HepG2 (cell line): ENCODE measurements around the gene GRK5. TPM values are rescaled to one million over a fixed set of nuclear protein-coding genes. Genes with fewer than 3 reads are reported as not detected.

Source experiments
- EZH2 ChIP-seq: conservative IDR thresholded peaks from 2 replicates; pipeline ENCODE4 v1.6.1; 2012; ENCODE audit warnings: mild to moderate bottlenecking, low read depth, low read length, moderate library complexity
- KDM6A ChIP-seq: IDR thresholded peaks from 2 replicates; pipeline ENCODE4 v1.6.1; 2016; ENCODE audit warnings: low read depth
- KLF15 ChIP-seq: sonication (generic); formaldehyde crosslinking; IDR thresholded peaks from 2 replicates; pipeline ENCODE4 v1.8.1; 2023; ENCODE audit warnings: borderline replicate concordance, mild to moderate bottlenecking, inconsistent platforms, missing genetic modification reagents, mixed read lengths
- SNAPC2 ChIP-seq: sonication (generic); formaldehyde crosslinking; IDR thresholded peaks from 2 replicates; pipeline ENCODE4 v1.8.1; 2022; ENCODE audit warnings: mild to moderate bottlenecking, missing genetic modification reagents
- TBX3 ChIP-seq: fragments of 450-650 bp; IDR thresholded peaks from 2 replicates; pipeline ENCODE4 v1.6.1; 2017; ENCODE audit warnings: antibody characterized with exemption, mild to moderate bottlenecking, inconsistent platforms, borderline replicate concordance
- ZC3H13 ChIP-seq: sonication (generic); formaldehyde crosslinking; IDR thresholded peaks from 2 replicates; pipeline ENCODE4 v1.8.1; 2023; ENCODE audit warnings: mild to moderate bottlenecking, missing genetic modification reagents, moderate library complexity
- ZKSCAN5 ChIP-seq: sonication (generic); formaldehyde crosslinking; IDR thresholded peaks from 2 replicates; pipeline ENCODE4 v1.5.1; 2020; ENCODE audit warnings: mild to moderate bottlenecking, missing genetic modification reagents
- ZNF101 ChIP-seq: sonication (generic); formaldehyde crosslinking; IDR thresholded peaks from 2 replicates; pipeline ENCODE4 v1.4.0; 2020; ENCODE audit warnings: mild to moderate bottlenecking, low read depth, missing genetic modification reagents, borderline replicate concordance
- ZNF713 ChIP-seq: sonication (generic); formaldehyde crosslinking; IDR thresholded peaks from 2 replicates; pipeline ENCODE4 v1.4.0; 2020; ENCODE audit warnings: mild to moderate bottlenecking, missing genetic modification reagents
- polyA plus RNA-seq, 8 experiments: library from polyadenylated mRNA; depleted of rRNA in 3 of 8; stranded (reverse) in 7 of 8; unstranded in 1 of 8; fragments of >200 nt; fragmentation: Illumina TruSeq in 4 of 8; extraction: Trizol in 4 of 8; gene quantifications; 2 replicates each; pipeline versions ENCODE4 v1.2.1 to v1.2.3, GENCODE V29; 2011 to 2016; ENCODE audit warnings: low read depth in 4 of 8, missing spikeins in 1 of 8, mixed read lengths in 1 of 8; ENCODE audit not compliant: insufficient read depth in 1 of 8
- total RNA-seq, 5 experiments: library from RNA; depleted of rRNA; stranded (reverse); fragments of >200 nt; fragmentation: Illumina TruSeq; extraction: Trizol; gene quantifications; 2 replicates each; pipeline ENCODE4 v1.2.3, GENCODE V29; 2016; ENCODE audit warnings: low read depth in 1 of 5
- TF ChIP-seq, protein P1 (sequence below): sonication (generic); formaldehyde crosslinking; IDR thresholded peaks from 2 replicates; pipeline ENCODE4 v1.5.1; 2020; ENCODE audit warnings: mild to moderate bottlenecking, missing genetic modification reagents, moderate library complexity
- TF ChIP-seq, protein P2 (sequence below): fragments of 450-650 bp; IDR thresholded peaks from 2 replicates; pipeline ENCODE4 v1.6.1; 2016
- TF ChIP-seq, protein P3 (sequence below): sonication (generic); formaldehyde crosslinking; IDR thresholded peaks from 2 replicates; pipeline ENCODE4 v1.5.1; 2020; ENCODE audit warnings: missing genetic modification reagents, mild to moderate bottlenecking, borderline replicate concordance
- TF ChIP-seq, protein P4 (sequence below): sonication (generic); formaldehyde crosslinking; IDR thresholded peaks from 2 replicates; pipeline ENCODE4 v1.4.0; 2020; ENCODE audit warnings: missing genetic modification reagents
- TF ChIP-seq, protein P5 (sequence below): sonication (generic); formaldehyde crosslinking; IDR thresholded peaks from 2 replicates; pipeline ENCODE4 v1.4.0; 2020; ENCODE audit warnings: mild to moderate bottlenecking, missing genetic modification reagents

The GRK5 gene
- total and polyA plus RNA-seq, 2 of the 13 experiments (the other 11 are each of a cell fraction or from before 2014, with no cell fraction given): 10.4 to 12.6 TPM

DNA sequence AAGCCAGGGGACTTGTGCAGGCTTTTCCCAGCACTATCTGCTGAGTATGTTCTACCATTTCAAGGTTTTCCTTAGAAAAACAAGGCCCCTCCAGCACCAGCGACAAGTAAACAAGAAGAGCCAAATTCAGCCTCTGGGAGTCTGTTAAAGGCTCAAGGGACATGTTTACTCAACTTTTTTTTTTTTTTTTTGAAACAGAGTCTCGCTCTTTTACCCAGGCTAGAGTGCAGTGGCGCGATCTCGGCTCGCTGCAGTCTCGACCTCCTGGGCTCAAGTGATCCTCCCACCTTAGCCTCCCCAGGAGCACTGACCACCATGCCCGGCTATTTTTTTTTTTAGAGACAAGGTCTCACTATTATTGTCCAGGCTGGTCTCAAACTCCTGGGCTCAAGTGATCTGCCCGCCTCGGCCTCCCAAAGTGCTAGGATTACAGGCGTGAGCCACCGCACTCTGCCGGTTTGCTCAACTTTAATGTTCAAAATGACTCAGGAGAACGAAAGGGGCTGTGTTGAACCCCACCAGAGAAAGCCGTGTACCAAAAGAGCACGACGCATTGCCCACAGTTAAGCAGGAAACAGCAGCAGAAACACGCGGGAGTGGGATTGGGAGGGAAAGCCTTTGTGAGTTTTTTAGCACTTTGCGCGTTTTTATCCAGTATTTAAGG is 29.5 kb upstream of the GRK5 start (continued):
- TF ChIP-seq, protein P1, sequence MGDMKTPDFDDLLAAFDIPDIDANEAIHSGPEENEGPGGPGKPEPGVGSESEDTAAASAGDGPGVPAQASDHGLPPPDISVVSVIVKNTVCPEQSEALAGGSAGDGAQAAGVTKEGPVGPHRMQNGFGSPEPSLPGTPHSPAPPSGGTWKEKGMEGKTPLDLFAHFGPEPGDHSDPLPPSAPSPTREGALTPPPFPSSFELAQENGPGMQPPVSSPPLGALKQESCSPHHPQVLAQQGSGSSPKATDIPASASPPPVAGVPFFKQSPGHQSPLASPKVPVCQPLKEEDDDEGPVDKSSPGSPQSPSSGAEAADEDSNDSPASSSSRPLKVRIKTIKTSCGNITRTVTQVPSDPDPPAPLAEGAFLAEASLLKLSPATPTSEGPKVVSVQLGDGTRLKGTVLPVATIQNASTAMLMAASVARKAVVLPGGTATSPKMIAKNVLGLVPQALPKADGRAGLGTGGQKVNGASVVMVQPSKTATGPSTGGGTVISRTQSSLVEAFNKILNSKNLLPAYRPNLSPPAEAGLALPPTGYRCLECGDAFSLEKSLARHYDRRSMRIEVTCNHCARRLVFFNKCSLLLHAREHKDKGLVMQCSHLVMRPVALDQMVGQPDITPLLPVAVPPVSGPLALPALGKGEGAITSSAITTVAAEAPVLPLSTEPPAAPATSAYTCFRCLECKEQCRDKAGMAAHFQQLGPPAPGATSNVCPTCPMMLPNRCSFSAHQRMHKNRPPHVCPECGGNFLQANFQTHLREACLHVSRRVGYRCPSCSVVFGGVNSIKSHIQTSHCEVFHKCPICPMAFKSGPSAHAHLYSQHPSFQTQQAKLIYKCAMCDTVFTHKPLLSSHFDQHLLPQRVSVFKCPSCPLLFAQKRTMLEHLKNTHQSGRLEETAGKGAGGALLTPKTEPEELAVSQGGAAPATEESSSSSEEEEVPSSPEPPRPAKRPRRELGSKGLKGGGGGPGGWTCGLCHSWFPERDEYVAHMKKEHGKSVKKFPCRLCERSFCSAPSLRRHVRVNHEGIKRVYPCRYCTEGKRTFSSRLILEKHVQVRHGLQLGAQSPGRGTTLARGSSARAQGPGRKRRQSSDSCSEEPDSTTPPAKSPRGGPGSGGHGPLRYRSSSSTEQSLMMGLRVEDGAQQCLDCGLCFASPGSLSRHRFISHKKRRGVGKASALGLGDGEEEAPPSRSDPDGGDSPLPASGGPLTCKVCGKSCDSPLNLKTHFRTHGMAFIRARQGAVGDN (CRISPR knock-in tag): no peak
- TF ChIP-seq KLF15 (no peak), ZC3H13 (CRISPR knock-in tag) (no peak; the same call in 1 of the 2 replicates), ZNF101 (CRISPR knock-in tag) (no peak), SNAPC2 (CRISPR knock-in tag) (no peak), TBX3 (no peak), ZKSCAN5 (CRISPR knock-in tag) (no peak), KDM6A (CRISPR knock-in tag) (peak; percentile 36; the same call in 1 of the 2 replicates), EZH2 (no peak), ZNF713 (CRISPR knock-in tag) (0 out of 2 replicates have a peak, but pooled peaks have one; percentile 8)
- TF ChIP-seq, protein P2, sequence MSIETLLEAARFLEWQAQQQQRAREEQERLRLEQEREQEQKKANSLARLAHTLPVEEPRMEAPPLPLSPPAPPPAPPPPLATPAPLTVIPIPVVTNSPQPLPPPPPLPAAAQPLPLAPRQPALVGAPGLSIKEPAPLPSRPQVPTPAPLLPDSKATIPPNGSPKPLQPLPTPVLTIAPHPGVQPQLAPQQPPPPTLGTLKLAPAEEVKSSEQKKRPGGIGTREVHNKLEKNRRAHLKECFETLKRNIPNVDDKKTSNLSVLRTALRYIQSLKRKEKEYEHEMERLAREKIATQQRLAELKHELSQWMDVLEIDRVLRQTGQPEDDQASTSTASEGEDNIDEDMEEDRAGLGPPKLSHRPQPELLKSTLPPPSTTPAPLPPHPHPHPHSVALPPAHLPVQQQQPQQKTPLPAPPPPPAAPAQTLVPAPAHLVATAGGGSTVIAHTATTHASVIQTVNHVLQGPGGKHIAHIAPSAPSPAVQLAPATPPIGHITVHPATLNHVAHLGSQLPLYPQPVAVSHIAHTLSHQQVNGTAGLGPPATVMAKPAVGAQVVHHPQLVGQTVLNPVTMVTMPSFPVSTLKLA: no peak
- TF ChIP-seq, protein P3, sequence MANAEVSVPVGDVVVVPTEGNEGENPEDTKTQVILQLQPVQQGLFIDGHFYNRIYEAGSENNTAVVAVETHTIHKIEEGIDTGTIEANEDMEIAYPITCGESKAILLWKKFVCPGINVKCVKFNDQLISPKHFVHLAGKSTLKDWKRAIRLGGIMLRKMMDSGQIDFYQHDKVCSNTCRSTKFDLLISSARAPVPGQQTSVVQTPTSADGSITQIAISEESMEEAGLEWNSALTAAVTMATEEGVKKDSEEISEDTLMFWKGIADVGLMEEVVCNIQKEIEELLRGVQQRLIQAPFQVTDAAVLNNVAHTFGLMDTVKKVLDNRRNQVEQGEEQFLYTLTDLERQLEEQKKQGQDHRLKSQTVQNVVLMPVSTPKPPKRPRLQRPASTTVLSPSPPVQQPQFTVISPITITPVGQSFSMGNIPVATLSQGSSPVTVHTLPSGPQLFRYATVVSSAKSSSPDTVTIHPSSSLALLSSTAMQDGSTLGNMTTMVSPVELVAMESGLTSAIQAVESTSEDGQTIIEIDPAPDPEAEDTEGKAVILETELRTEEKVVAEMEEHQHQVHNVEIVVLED (CRISPR knock-in tag): no peak
- TF ChIP-seq, protein P4, sequence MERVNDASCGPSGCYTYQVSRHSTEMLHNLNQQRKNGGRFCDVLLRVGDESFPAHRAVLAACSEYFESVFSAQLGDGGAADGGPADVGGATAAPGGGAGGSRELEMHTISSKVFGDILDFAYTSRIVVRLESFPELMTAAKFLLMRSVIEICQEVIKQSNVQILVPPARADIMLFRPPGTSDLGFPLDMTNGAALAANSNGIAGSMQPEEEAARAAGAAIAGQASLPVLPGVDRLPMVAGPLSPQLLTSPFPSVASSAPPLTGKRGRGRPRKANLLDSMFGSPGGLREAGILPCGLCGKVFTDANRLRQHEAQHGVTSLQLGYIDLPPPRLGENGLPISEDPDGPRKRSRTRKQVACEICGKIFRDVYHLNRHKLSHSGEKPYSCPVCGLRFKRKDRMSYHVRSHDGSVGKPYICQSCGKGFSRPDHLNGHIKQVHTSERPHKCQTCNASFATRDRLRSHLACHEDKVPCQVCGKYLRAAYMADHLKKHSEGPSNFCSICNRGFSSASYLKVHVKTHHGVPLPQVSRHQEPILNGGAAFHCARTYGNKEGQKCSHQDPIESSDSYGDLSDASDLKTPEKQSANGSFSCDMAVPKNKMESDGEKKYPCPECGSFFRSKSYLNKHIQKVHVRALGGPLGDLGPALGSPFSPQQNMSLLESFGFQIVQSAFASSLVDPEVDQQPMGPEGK (CRISPR knock-in tag): peak; percentile 86
- TF ChIP-seq, protein P5, sequence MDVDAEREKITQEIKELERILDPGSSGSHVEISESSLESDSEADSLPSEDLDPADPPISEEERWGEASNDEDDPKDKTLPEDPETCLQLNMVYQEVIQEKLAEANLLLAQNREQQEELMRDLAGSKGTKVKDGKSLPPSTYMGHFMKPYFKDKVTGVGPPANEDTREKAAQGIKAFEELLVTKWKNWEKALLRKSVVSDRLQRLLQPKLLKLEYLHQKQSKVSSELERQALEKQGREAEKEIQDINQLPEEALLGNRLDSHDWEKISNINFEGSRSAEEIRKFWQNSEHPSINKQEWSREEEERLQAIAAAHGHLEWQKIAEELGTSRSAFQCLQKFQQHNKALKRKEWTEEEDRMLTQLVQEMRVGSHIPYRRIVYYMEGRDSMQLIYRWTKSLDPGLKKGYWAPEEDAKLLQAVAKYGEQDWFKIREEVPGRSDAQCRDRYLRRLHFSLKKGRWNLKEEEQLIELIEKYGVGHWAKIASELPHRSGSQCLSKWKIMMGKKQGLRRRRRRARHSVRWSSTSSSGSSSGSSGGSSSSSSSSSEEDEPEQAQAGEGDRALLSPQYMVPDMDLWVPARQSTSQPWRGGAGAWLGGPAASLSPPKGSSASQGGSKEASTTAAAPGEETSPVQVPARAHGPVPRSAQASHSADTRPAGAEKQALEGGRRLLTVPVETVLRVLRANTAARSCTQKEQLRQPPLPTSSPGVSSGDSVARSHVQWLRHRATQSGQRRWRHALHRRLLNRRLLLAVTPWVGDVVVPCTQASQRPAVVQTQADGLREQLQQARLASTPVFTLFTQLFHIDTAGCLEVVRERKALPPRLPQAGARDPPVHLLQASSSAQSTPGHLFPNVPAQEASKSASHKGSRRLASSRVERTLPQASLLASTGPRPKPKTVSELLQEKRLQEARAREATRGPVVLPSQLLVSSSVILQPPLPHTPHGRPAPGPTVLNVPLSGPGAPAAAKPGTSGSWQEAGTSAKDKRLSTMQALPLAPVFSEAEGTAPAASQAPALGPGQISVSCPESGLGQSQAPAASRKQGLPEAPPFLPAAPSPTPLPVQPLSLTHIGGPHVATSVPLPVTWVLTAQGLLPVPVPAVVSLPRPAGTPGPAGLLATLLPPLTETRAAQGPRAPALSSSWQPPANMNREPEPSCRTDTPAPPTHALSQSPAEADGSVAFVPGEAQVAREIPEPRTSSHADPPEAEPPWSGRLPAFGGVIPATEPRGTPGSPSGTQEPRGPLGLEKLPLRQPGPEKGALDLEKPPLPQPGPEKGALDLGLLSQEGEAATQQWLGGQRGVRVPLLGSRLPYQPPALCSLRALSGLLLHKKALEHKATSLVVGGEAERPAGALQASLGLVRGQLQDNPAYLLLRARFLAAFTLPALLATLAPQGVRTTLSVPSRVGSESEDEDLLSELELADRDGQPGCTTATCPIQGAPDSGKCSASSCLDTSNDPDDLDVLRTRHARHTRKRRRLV (CRISPR knock-in tag): no peak
